Kidney capillary endothelial cell (primary cell): Measurements from ENCODE around the gene GXYLT1.
"Not testable (repeated sequence)": the region's sequence is repeated elsewhere in the genome, so short reads cannot be mapped to it uniquely, and the experiment has no call there.

Experiments used
- DNase-seq: peaks from one replicate; pipeline ENCODE4 v3.0.0-alpha.2; 2018; ENCODE audit warnings: low spot score

Gene GXYLT1

DNA sequence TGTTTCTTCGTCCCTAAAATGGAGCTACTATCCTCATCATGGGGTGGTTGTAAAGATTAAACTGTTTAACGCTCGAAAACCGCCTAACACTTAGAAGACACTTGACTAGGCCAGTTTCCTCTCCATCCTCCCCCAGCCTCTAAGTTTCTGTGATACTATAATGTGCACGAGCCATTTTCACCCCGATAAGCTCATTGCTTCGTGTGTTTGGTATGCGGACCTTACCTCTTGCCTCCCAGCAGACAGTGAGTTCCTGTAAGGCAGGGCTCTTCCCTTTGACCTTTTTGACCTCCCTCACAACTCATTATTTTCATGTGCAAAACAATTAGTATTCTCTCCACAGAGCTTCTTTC, 499 bp upstream of the GXYLT1 start:
- no peak for DNase-seq

DNA sequence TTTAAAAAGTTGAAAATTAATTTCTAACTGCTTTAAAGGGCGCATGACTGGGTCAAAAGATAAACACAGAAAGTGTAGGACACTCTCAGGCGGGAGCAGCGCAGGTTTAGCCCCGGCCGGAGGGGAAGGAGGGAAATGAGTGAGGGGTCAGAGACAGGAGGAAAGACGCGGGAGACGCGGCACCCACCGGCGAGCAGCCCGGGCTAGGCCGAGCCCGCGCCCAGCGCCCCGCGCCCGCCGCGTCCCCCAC, 591 bp downstream of the GXYLT1 start:
- peak; percentile 10 for DNase-seq

DNA sequence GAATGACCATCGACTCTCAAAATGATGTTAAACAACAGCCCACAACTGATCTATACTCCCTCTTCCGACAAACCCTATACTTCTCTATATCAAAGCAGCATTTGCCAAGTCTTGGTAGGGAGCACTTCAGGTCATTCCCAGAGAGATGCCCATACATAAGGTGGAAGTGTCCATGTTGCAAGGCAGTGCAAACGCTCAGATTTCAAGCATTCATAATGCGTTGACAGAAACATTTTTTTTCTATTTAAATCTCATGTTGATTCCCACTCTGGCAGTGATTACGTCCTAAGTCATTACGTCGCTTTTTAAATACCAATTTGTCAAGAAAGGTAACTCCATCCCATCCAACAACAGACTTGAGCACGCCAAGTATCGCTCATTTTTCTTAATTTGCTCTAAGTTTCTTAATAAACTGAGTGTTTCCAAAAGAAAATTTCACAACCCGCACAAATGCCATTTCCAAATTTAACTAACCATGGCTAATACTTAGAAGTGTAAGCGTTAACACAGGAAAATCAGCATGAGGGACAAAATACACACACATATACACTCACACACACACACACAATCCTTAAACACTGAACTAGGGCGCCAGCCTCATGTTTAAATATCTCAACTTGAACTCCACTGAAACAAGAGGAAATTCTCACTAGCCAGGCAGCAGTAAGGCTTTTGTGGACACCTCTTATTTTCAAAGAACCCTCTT, 1.1 kb downstream of the GXYLT1 start:
- no peak for DNase-seq

DNA sequence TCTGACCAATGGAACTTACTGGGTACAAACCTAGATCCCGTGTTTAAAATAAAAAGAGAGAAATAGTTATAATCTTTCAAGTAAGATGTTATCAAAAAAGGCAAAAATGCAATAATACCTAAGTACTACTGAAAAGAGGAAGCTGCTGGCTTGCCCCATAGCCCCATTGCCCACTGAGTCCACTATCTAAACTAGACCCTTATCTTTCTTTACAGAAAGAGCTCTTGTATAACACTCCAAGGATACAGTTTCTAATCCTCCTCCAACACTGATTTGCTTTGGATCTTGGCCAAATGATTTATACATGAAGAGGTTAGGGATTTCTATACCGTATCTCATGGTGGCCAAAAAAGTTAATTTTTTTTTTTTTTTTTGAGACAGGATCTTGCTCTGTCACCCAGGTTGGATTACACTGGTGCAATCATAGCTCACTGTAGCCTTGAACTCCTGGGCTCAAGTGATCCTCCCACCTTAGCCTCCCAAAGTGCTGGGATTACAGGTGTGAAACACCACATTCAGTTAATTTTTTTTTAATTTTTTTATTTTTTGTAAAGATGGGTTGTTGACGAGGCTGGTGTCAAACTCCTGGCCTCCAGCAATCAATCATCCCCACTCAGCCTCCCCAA, 2.6 kb downstream of the GXYLT1 start:
- DNase-seq, result no peak

DNA sequence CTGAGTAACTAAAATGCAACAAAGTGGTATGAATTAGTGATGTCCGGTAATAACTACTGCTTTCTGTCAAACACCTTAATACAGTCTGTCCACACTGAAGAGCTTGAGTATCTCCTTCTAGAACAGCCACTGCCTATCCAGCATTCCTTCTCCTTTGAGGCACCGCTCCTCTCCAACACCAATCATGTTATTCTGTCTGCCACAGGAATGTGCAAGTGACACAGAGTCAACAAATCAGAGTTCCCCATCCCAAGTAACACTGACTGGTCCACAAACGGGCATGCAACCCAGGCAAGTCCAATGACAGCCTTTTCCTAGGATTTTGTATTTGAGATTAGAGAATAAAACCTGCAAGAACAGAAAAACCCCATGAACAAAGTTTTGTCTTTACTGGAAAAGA, 3.8 kb downstream of the GXYLT1 start:
- DNase-seq, result no peak

DNA sequence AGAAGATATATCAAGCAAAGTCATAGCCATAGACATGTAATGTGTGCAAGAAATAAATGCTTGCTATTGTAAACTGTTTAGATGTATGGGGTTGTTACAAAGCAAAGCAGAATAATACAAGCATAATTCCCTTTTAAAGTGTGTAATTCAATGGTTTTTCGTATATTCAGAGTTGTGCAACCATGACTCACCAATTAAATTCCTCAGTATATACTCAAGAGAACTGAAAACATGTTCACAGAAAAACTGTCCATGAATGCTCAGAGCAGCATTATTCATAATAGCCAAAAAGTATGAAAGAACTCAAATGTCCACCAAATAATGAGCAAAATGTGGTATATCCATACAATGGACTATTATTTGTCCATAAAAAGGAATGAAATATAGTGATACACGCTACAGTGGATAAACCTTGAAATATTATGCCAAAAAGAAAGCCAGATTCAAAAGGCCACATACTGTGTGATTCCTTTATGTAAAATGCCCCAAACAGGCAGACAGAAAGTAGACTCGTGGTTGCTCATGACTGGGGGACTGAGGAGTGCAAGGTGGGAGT, 9.3 kb downstream of the GXYLT1 start:
- DNase-seq, result no peak

DNA sequence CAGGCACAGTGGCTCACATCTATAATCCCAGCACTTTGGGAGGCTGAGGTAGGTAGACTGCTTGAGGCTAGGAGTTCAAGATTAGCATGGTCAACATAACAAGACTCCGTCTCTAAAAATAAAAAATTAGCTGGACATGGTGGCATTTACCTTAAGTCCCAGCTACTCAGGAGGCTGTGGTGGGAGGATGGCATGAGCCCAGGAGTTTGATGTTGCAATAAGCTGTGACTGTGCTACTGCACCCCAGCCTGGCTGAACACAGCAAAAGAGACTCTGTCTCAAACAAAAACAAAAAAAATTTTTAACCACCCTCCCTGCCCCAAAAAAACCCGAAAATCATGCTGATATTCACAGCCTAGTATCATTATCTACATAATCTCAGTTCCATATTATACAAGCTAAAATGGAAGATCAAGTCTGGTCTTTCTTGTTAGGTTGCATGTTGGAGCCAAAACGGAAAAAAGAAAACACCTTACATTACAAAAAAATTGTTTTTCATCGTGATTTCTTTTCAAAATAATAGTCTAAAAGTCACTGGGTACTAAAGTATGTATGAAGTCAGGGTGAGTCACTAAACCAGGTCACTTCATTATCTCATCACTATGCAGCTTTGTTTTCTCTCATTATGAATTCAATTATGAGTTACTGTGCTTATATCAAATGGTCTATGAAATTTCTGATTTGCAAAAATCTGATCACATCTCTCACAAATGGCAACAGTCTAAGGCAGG, 13.8 kb downstream of the GXYLT1 start:
- DNase-seq, result peak; percentile 41

DNA sequence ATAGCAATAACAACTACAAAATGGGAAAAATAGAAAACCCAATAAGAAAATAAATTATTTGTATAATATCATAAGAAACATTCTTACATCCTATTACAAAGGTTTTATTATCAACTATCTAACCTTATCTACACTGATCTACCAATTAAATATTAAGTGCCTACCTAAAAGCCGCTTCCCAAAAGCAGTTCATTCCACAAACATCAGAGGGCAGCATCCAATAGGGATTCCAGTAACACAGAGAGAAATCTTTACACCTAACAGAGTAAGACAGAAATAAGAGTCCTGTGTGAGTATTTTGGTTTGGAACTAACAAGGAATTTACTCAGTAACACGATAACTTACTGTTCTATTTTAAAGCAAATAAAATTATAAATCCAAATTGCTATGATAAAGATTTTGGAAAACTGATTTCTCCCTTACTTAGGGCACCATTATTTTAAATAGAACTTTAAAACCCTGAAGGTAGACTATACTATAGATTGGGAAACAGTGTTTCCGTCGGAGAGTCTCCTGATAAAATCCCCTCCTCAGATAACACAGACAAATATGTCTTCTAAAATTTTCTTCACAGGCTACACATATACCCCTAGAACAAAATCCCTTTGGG, 15.0 kb downstream of the GXYLT1 start:
- DNase-seq, result peak; percentile 72

DNA sequence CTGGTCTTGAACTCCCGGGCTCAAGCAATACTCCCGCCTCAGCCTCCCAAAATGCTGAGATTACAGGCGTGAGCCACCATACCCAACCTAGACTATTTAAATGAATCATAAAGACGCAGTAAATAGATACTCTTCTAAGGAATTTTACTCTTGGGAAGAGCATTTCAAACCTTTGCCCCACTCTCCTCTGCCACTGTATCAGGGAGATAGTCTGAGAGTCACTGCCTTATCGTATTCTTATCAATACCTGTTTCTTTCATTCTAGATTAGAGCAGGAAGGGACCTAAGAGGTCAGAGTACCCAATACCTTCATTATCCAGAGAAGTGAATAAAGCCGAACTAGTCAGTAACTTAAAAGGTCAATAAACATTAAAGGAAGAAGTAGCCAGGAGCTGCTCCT, 15.8 kb downstream of the GXYLT1 start:
- DNase-seq, result no peak

DNA sequence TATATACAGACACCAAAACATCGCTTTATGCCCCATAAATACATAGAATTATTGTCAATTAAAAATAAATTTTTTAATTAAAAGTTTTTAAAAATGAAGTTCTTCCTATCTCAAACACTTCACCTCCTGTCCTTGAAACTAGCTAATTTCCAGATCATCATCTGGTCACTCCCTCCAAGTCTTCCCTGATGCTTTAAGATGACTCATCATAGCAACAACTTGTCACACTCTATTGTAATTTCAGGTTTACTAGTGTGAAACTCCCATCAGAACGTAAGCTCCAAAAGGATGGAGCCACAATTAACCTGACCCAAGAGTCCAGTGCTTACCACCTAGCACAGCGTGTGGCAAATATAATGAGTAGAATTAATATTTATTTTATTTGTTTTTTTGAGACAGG, 16.3 kb downstream of the GXYLT1 start:
- DNase-seq, result no peak

DNA sequence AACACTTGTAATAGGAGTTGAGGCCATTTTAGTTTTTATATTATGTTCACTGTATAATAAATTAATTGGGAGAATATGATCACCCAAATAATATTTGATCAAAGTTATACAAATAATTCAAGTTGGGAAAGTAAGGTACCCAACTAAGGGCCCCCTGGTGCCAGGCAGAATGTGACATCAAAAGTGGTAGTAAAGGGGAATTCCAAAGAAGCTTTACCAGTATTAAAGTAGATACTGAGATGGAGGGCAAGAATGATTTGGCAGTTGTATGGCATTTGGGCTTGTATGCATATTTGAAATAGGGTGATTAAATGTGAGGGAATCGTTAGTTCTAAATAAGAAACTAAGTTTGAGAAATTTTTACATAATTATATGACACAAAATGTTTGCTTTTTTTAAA, 17.7 kb downstream of the GXYLT1 start:
- no peak for DNase-seq

DNA sequence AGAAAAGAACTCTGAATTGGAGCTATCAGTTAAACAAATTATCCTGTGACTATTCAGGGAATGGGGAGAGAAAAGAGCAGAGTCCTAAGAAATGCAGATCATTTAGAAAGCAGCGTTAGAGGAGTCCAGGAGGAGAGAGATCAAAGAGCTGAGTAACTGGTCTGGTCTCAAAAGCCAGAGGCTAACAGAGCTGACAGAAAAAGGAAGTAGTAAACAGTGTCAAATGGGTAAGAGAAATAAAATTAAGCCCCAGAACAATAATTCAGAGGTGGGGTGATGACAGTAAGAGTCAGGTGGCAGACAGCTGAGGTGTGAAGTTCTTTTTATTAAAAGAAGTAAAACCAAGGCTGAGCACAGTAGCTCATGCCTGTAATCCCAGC, 19.3 kb downstream of the GXYLT1 start:
- no peak for DNase-seq

DNA sequence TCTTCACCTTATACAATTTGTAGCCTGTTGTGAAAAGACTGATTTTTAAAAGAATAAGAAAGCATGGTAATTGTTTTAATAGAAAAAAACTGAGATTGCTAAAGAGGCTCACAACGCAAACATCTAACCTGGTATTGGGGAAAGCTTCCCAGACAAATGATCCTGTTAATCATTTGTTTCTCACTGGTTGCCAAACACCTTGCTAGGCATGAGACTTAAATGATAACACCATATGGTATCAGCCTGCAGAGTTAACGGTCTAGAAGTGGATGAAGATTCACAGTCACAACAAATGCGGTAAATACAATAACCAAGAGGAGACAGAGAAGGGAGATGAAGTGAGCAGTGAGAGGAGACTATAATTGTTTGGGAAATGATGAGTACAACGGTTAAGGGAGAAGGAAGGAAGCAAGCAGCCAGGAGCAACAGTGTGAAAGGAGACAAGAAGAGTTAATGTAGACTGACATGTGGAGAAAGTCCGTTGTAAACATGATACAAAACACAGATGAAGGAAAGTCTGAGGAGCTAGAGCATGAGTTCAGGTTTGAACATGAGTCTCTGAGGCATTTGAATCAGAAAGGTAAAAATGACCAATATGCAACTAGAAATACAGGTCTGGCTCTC, 19.8 kb downstream of the GXYLT1 start:
- DNase-seq, result no peak

DNA sequence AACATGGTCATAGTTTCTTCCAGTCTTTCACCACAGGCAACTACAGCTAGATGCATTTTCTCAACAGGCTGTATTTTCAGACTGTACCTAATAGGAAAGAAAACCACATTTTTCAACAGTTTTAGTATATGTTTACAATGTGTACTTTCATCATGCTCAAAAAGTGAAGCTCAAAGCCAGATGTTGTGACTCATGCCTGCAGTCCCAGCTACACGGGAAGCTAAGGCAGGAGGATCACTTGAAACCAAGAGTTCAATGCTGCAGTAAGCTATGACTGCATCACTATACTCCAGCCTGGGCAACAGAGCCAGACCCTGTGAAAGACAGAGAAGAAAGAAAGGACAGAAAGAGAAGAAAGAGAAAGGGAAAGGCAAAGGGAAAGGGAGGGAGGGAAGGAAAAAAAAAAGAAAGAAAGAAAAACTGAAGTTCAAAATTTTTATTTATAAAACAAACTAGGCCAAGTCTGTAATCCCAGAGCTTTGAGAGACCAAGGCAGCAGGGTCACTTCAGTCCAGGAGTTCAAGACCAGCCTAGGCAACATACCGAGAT, 25.5 kb downstream of the GXYLT1 start:
- no peak for DNase-seq

DNA sequence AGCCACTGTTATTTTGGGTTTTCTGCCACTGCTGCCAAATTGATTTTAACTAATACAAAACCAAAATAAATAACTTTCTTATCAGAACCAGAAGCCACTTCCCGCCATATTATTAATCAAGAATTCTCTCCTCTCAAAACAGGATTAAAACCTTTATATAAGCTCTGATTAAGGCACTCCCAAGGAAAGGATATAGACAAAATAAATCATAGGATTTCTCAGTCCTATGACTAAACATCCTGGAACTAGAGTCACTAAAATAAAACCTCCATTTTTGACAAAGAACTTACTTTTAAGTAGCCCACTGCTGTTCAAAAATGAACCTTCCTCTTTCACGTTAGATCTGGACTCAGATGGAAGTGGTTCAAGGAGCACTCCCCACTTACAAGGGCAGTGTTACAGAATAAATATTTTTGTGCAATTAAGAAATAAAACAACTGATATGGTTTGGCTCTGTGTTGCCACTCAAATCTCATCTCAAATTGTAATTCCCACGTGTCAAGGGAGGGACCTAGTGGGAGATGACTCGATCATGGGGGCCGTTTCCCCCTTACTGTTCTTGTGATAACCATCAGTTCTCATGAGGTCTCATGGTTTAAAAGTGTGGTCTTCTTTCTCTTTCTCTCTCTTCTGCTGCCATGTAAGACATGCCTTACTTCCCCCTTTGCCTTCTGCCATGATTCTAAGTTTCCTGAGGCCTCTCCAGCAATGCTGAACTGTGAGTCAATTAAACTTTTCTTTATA, 26.4 kb downstream of the GXYLT1 start:
- DNase-seq, result no peak

DNA sequence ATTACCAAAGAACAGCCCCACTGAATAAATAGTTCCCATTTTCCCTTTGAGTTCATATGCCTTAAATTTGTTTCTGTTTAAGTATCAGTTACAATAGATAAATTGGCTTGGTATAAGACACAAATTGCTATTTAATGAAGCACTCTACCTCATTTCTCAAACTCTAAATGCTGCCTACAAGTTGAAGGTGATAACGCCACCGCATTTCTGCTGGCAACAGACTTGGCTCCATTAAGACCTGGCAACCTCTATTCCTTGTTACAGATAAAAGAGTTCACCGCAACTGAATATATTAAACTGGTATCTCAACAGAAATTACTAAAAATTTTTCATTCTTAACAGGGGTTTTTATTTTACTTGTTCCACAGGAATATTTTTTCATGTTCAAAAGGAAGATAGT, 35.6 kb downstream of the GXYLT1 start:
- no peak for DNase-seq

DNA sequence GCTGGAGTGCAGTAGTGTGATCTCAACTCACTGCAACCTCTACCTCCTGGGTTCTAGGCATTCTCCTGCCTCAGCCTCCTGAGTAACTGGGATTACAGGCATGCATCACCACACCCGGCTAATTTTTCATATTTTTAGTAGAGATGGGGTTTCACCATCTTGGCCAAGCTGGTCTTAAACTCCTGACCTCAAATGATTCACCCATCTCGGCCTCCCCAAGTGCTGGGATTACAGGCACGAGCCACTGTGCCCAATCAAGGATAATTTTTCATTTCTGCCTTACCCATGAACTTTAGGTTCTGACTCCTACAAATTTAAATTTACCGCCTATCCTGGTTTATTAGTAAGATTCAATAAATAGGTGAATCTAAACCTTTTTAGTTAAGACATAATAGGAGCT, 37.9 kb downstream of the GXYLT1 start:
- DNase-seq, result not testable (repeated sequence)

DNA sequence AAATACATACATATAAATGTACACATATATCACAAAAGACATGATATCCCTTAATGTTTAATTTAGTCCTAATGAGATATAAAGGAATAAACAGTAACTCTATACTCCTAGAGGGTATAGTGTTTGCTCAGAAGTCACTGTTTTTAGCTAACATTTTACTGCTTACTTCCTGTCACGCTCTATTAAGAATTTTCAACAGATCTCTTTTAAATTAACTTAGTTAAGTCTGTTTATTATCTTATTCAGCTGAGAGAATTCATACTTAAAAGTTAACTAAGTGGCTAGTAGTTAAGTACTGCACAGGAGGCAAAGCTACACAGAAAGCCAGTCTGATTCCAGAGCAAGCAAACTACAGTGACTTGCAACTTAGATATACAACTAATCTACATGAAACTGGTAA, 39.9 kb downstream of the GXYLT1 start:
- DNase-seq, result no peak

DNA sequence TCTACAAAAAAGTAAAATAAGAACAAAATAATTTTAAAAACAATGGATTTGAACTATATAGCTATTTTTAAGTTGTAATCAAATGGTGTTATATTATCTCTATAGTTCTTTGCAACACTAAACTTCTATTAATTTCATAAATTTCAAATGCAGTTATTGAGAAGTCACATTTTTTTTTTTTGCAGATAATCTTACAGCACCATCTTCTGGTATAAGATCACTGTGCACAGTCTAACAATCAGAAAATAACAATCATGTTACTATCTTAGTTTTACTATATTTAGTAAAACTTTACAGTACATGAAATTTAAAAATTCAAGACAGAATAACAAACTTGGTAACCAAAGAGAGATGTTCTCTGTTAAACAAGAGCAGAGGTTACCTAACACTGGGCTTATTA, 40.6 kb downstream of the GXYLT1 start:
- no peak for DNase-seq

DNA sequence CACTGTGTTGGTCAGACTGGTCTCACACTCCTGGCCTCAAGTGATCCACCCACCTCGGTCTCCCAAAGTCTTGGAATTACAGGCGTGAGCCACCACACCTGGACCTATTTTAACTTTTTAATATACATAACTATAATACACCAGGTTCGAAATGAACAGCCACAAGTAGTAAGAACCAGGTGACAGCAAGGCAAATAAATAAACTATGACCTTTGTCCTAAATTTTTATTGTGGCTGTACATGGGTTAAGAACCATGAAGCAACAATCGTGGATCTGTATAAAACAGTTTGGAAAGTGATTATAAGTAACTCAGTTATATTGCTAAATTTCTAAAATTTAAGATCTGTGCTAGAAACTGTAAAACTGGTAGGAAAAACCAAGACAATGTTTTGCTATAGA, 41.5 kb downstream of the GXYLT1 start:
- no peak for DNase-seq

DNA sequence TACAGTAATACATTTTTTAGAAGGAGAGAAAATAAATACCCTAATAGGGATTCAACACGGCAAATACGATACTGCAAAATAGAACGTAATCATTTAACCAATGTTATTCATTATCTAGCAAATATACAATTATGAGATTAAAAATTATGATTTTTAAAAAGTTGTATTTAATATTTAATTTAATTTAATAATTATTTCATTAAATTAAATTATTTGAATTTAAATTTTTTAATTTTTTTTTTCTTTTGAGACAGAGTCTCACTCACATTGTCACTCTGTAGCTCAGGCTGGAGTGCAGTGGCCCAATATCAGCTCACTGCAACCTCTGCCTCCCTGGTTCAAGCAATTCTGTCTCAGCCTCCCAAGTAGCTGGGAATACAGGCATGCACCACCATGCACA, 42.0 kb downstream of the GXYLT1 start:
- no peak for DNase-seq

DNA sequence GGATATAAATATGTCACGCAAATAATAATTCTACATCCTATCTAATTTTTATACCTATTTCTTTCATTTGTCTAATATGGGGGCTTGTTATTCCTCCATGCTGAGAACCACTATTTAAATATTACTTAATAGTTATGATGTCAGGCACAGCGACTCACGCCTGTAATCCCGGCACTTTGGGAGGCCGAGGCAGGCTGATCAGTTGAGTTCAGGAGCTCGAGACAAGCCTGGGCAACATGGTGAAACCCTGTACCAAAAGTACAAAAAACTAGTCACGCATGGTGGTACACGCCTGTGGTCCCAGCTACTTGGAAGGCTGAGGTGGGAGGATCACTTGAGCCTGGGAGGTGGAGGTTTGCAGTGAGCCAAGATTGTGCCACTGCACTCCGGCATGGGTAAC, 45.2 kb downstream of the GXYLT1 start:
- DNase-seq, result no peak
